Endothelial cell of umbilical vein (primary cell): ENCODE measurements around the gene PLN. TPM values are rescaled to one million over a fixed set of nuclear protein-coding genes. Genes with fewer than 3 reads are reported as not detected.

Experiments
- BruUV-seq: library from RNA; stranded (reverse); fragments of 400-500 nt; replicated peaks from 2 replicates; lab custom pipeline; 2021; lab: Mats Ljungman, UMichigan
- CTCF ChIA-PET: fragments of 300-600, 350-600 bp; sonication (Branson Sonifier 250); formaldehyde crosslinking; loops from one replicate; lab custom pipeline; 2021; ENCODE audit warnings: antibody characterized with exemption, inconsistent platforms; lab: Charles Lee
- POLR2A ChIA-PET: fragments of 300-600, 350-600 bp; sonication (Branson Sonifier 250); formaldehyde crosslinking; loops from one replicate; lab custom pipeline; 2021; ENCODE audit warnings: antibody characterized with exemption, inconsistent platforms; lab: Charles Lee
- DNase-seq: peaks from one replicate; pipeline ENCODE4 v3.0.0-alpha.2; 2011; ENCODE audit warnings: low read depth, low spot score
- FAIRE-seq: peaks from 2 replicates; lab custom pipeline; 2011; peaks lifted over from hg19 to GRCh38; lab: Jason Lieb, UNC
- H2AFZ ChIP-seq: 2 replicates; pipeline ENCODE4 v1.6.0; 2012; ENCODE audit warnings: low read depth, low read length, control low read depth, inconsistent platforms
- H3K27ac ChIP-seq: 2 replicates; pipeline ENCODE4 v1.5.1; 2011; ENCODE audit warnings: low read depth, mild to moderate bottlenecking, control low read depth, low read length, moderate library complexity; ENCODE audit not compliant: insufficient read depth
- H3K27me3 ChIP-seq, 2 experiments: 2 replicates each; pipeline versions ENCODE4 v1.6.0 to v1.6.1; 2011; ENCODE audit warnings: low read length in 2 of 2, mixed read lengths in 1 of 2; ENCODE audit not compliant: control insufficient read depth in 2 of 2, insufficient read depth in 2 of 2
- H3K36me3 ChIP-seq, 2 experiments: 2 replicates in 1 of 2; 3 replicates in 1 of 2; pipeline ENCODE4 v1.5.1; 2011; ENCODE audit warnings: low read length in 2 of 2, mild to moderate bottlenecking in 1 of 2, moderate library complexity in 1 of 2; ENCODE audit not compliant: control insufficient read depth in 2 of 2, insufficient read depth in 2 of 2; ENCODE audit errors: extremely low read depth in 1 of 2
- H3K4me1 ChIP-seq: 3 replicates; pipeline ENCODE4 v1.5.1; 2011; ENCODE audit warnings: mild to moderate bottlenecking, low read length; ENCODE audit not compliant: control insufficient read depth, insufficient read depth; ENCODE audit errors: extremely low read depth
- H3K4me2 ChIP-seq: 2 replicates; pipeline ENCODE4 v1.6.1; 2011; ENCODE audit warnings: low read length, control low read depth, mixed read lengths; ENCODE audit not compliant: insufficient read depth
- H3K4me3 ChIP-seq, 3 experiments: fragments of 200-600 bp in 1 of 3; sonication (generic), shearing (Covaris generic) in 1 of 3; replicated peaks in 1 of 3; 2 replicates each; pipeline ENCODE4 v1.5.1; 2011 to 2016; ENCODE audit warnings: control low read depth in 3 of 3, low read length in 3 of 3, mild to moderate bottlenecking in 2 of 3, inconsistent platforms in 1 of 3, low read depth in 1 of 3, moderate library complexity in 1 of 3; ENCODE audit not compliant: insufficient read depth in 1 of 3
- H3K79me2 ChIP-seq: 2 replicates; pipeline ENCODE4 v1.6.0; 2012; ENCODE audit warnings: low read length, inconsistent platforms; ENCODE audit not compliant: control insufficient read depth, insufficient read depth
- H3K9ac ChIP-seq: replicated peaks from 2 replicates; pipeline ENCODE3; 2011; ENCODE audit warnings: low read length, control low read depth; ENCODE audit not compliant: insufficient read depth; ENCODE audit errors: extremely low read depth
- H3K9me1 ChIP-seq: replicated peaks from 3 replicates; pipeline ENCODE4 v1.6.0; 2011; ENCODE audit warnings: mild to moderate bottlenecking, low read length; ENCODE audit not compliant: control insufficient read depth, insufficient read depth; ENCODE audit errors: extremely low read depth
- H3K9me3 ChIP-seq: replicated peaks from 2 replicates; pipeline ENCODE4 v1.5.1; 2012; ENCODE audit warnings: low read length, inconsistent platforms; ENCODE audit not compliant: control insufficient read depth, insufficient read depth
- H4K20me1 ChIP-seq: replicated peaks from 2 replicates; pipeline ENCODE3; 2011; ENCODE audit warnings: mild to moderate bottlenecking, low read length; ENCODE audit not compliant: control insufficient read depth, insufficient read depth; ENCODE audit errors: extremely low read depth
- EZH2 ChIP-seq: IDR thresholded peaks from 2 replicates; pipeline ENCODE4 v1.6.1; 2012; ENCODE audit warnings: borderline replicate concordance, low read depth, mild to moderate bottlenecking, moderate library complexity, low read length, inconsistent platforms; ENCODE audit not compliant: severe bottlenecking
- FOS ChIP-seq: IDR thresholded peaks from 2 replicates; pipeline ENCODE4 v1.6.1; 2011; ENCODE audit warnings: mild to moderate bottlenecking, low read length, moderate library complexity, borderline replicate concordance; ENCODE audit not compliant: insufficient read depth
- GATA2 ChIP-seq: IDR thresholded peaks from 2 replicates; pipeline ENCODE4 v1.7.0; 2011; ENCODE audit warnings: low read depth, mild to moderate bottlenecking, moderate library complexity, mixed read lengths, low read length; ENCODE audit not compliant: insufficient read length, insufficient read depth
- JUN ChIP-seq: IDR thresholded peaks from 2 replicates; pipeline ENCODE4 v1.6.1; 2011; ENCODE audit warnings: borderline replicate concordance, low read depth; ENCODE audit not compliant: insufficient read length, insufficient read depth
- MYC ChIP-seq: IDR thresholded peaks from one replicate; pipeline ENCODE4 v1.6.1; 2011; ENCODE audit warnings: mild to moderate bottlenecking, low read depth, low read length
- POLR2A ChIP-seq: IDR thresholded peaks from 2 replicates; pipeline ENCODE4 v1.6.1; 2012; ENCODE audit warnings: low read depth, mild to moderate bottlenecking, control low read depth, low read length
- POLR2AphosphoS5 ChIP-seq: IDR thresholded peaks from 2 replicates; pipeline ENCODE4 v1.6.1; 2012; ENCODE audit warnings: low read depth, mild to moderate bottlenecking, control low read depth, low read length, moderate library complexity; ENCODE audit not compliant: insufficient read depth
- dilution Hi-C: fragments of 300-500 bp; cut with MboI; formaldehyde crosslinking; loops from one replicate; pipeline ENCODE4 v1.15.0; 2019; ENCODE audit warnings: low sequenced_read_pairs; ENCODE audit not compliant: extremely low pct_ligation_motif_present
- intact Hi-C: fragments of 100-400 bp; cut with micrococcal nuclease; formaldehyde crosslinking; loops from one replicate; pipeline ENCODE4 v1.10.0; 2022
- polyA plus RNA-seq, 4 experiments: library from polyadenylated mRNA; depleted of rRNA in 3 of 4; stranded (reverse) in 3 of 4; unstranded in 1 of 4; fragments of >200 nt; gene quantifications; 2 replicates each; pipeline versions ENCODE4 v1.2.1 to v1.2.3, GENCODE V29; 2011 to 2012; ENCODE audit warnings: missing spikeins in 1 of 4
- total RNA-seq: library from RNA; stranded (reverse); gene quantifications from 2 replicates; pipeline ENCODE4 v1.2.3, GENCODE V29; 2021
- TF ChIP-seq, protein P1 (sequence below), 2 donors: IDR thresholded peaks; 1 replicate in 1 of 2; 2 replicates in 1 of 2; pipeline ENCODE4 v1.5.1; 2011; ENCODE audit warnings: low read length in 2 of 2, mild to moderate bottlenecking in 2 of 2, moderate library complexity in 2 of 2, control low read depth in 1 of 2, inconsistent platforms in 1 of 2, low read depth in 1 of 2; ENCODE audit not compliant: insufficient read depth in 1 of 2; ENCODE audit errors: extremely low read depth in 1 of 2
- TF ChIP-seq, protein P2 (sequence below): IDR thresholded peaks from 2 replicates; pipeline ENCODE4 v1.6.1; 2011; ENCODE audit not compliant: insufficient read depth, insufficient read length

The PLN gene
- total and polyA plus RNA-seq, 2 donors (not counting 3 experiments of a cell fraction or from before 2014, with no cell fraction given), result not detected

DNA sequence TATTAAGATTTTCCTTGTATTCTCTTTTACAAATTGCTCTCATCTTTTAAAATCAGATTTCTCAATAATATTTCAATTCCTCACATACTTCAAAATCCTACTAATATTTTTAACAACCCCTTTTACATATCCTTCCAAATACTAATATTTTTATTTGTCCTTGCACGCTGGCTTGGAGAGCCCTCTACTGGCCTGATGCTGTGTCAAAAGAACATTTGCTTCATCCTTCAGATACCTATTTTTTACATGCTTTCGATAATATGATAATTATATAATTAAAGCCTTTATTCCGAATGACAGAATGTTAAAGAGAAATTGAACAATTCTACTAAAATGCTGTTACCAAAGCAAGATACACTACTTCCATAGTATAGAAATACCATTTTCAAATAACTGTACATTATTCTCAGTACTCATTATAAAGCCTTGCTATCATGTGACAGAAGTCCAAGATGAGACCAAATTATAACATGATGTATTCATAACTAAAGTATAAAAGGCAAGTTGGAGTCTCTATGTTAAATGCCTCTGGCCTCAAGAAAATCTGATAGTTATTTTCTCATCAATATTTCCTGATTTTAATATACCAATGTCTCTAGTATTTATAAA lies 39.0 kb upstream of the PLN start:
- DNase-seq (peak; percentile 60), FAIRE-seq (no peak)
- H3K36me3 ChIP-seq, result no peaks in the 10 kb centered on the region
- BruUV-seq, result no TSS peak
- peaks cover 3% of the 10 kb centered on the region for H4K20me1 ChIP-seq
- no peak overlapping the region for H3K4me3 ChIP-seq
- ChIA-PET POLR2A (no interaction called here), CTCF (interaction anchor here (4.9 kb wide), 1 partner anchor 223 kb away, joined by 42 read pairs; no protein-coding TSS in a partner anchor)
- H3K79me2 ChIP-seq, result peaks cover 2% of the 10 kb centered on the region
- no peak for TF ChIP-seq POLR2A
- TF ChIP-seq, protein P1, sequence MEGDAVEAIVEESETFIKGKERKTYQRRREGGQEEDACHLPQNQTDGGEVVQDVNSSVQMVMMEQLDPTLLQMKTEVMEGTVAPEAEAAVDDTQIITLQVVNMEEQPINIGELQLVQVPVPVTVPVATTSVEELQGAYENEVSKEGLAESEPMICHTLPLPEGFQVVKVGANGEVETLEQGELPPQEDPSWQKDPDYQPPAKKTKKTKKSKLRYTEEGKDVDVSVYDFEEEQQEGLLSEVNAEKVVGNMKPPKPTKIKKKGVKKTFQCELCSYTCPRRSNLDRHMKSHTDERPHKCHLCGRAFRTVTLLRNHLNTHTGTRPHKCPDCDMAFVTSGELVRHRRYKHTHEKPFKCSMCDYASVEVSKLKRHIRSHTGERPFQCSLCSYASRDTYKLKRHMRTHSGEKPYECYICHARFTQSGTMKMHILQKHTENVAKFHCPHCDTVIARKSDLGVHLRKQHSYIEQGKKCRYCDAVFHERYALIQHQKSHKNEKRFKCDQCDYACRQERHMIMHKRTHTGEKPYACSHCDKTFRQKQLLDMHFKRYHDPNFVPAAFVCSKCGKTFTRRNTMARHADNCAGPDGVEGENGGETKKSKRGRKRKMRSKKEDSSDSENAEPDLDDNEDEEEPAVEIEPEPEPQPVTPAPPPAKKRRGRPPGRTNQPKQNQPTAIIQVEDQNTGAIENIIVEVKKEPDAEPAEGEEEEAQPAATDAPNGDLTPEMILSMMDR (IDR thresholded peaks at IDR 0.05; ENCODE audit: extremely low read depth in 1 of 2, insufficient read depth in 1 of 2, low read depth in 1 of 2, low read length in 2 of 2), result peak; percentile 48 to 54
- H3K27ac ChIP-seq, result no peak overlapping the region
- intact Hi-C loops (loop anchor here (1.0 to 2.0 kb wide), 6 partner anchors 42 to 532 kb away; no protein-coding TSS in a partner anchor), dilution Hi-C loops (no loop called here)
- H3K4me2 ChIP-seq, result no peak overlapping the region
- no peak overlapping the region for H2AFZ ChIP-seq
- H3K9ac ChIP-seq, result no peak overlapping the region
- H3K4me1 ChIP-seq, result no peaks in the 10 kb centered on the region
- no peaks in the 10 kb centered on the region for H3K27me3 ChIP-seq
- no peaks in the 10 kb centered on the region for H3K9me1 ChIP-seq
- no peaks in the 10 kb centered on the region for H3K9me3 ChIP-seq

GRCh38 chr6:118511930-118512715 lies 36.0 kb upstream of the PLN start:
- dilution Hi-C loops, result no loop called here
- Histone ChIP-seq H3K27me3 (no peaks in the 10 kb centered on the region), H4K20me1 (peaks cover 3% of the 10 kb centered on the region)

More at GRCh38 chr6:118511930-118512715, 36.0 kb upstream of the PLN start:
- H3K79me2 ChIP-seq, result peaks cover 2% of the 10 kb centered on the region
- H2AFZ ChIP-seq, result no peak overlapping the region
- no peak for DNase-seq
- FAIRE-seq, result no peak
- CTCF ChIA-PET, result interaction anchor here (0.9 to 4.9 kb wide), 14 partner anchors 9 to 536 kb away, joined by 3 to 42 read pairs (median 4); partner anchors contain the start of gene PLN
- no peak overlapping the region for H3K4me2 ChIP-seq
- H3K9ac ChIP-seq, result no peak overlapping the region
- no peaks in the 10 kb centered on the region for H3K9me1 ChIP-seq
- no peaks in the 10 kb centered on the region for H3K9me3 ChIP-seq
- H3K27ac ChIP-seq, result no peak overlapping the region
- intact Hi-C loops, result no loop called here
- H3K4me3 ChIP-seq, result no peak overlapping the region
- no peaks in the 10 kb centered on the region for H3K36me3 ChIP-seq
- BruUV-seq, result no TSS peak
- H3K4me1 ChIP-seq, result no peaks in the 10 kb centered on the region
- TF ChIP-seq MYC, result no peak
- TF ChIP-seq FOS, result no peak
- no peak for TF ChIP-seq POLR2AphosphoS5
- no peak for TF ChIP-seq POLR2A
- no peak for TF ChIP-seq GATA2
- no peak for TF ChIP-seq EZH2
- TF ChIP-seq, protein P2, sequence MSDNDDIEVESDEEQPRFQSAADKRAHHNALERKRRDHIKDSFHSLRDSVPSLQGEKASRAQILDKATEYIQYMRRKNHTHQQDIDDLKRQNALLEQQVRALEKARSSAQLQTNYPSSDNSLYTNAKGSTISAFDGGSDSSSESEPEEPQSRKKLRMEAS, result no peak
- TF ChIP-seq JUN, result no peak
- TF ChIP-seq, protein P1 (IDR thresholded peaks at IDR 0.05; ENCODE audit: extremely low read depth in 1 of 2, insufficient read depth in 1 of 2, low read depth in 1 of 2, low read length in 2 of 2), result no peak
- POLR2A ChIA-PET, result no interaction called here
